Eye (tissue), 1 donor: ENCODE results near the gene AKAIN1.

Experiments
- DNase-seq: peaks from one replicate; pipeline ENCODE4 v3.0.0-alpha.2; 2015

Gene AKAIN1, protein sequence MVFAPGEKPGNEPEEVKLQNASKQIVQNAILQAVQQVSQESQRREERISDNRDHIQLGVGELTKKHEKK

DNA sequence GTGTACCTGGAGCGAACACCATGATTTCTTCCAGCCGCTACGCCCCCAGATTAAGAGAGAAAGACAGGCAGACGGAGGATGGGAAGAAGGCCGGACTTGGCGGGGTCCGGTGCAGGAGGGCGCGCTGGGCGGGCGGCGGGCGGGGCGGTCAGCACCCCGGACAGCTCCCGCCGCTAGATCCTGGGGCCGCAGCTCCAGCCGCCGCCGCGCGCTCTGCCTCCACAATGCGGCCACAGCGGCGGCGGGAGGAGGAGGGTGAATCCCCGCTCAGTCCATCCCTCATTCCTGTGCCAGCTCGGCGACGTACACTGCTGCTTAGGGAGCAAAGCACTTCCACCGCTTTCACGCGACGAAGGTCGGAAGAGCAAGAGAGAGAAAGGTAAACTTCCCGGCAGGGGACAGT is at the start of gene AKAIN1:
AKAIN1 (minus strand) TSS at position 226 of the 403 bp plus-strand sequence; CDS start at position 22, 204 bp downstream.
- peak; percentile 87 for DNase-seq

- DNase-seq = no peak
Observed at GRCh38 chr18:5244941-5245340, 47.9 kb upstream of the AKAIN1 start.

- DNase-seq = peak; percentile 6
Observed at GRCh38 chr18:5239447-5239846, 42.4 kb upstream of the AKAIN1 start.

DNA sequence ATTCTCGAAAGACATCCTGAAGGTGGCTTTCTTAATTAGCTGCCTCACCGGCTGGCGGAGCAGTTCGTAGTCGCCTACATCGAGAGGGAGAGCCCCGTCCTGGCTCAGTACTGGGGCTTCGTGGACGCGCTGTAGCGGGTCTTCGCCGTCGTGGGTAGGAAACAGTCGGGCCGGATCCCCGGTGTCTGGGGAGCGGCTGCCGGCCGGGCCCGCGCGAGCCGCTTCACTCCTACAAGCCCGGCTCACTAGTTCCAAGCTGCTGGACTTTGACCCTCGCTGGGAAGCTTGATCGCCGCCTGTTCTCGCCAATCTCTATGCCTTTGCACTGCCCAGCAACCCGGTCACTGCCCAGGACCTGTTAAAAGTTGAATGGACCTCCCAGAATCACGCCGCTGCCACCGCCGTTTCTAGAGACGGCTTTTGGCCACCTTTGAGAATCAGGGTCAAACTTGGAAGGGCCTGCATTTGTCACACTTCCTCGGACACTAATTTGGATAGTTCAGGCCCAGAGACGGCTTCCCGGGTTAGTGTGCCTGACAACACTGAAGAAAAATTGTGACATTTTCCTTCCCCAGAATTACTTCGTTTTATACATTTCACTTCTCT is 41.4 kb upstream of the AKAIN1 start:
- DNase-seq = no peak

GRCh38 chr18:5237723-5238370 is 40.8 kb upstream of the AKAIN1 start:
- DNase-seq = peak; percentile 97

GRCh38 chr18:5237083-5237722 is 40.1 kb upstream of the AKAIN1 start:
- DNase-seq = no peak

- no peak for DNase-seq
Observed at GRCh38 chr18:5214583-5215351, 17.7 kb upstream of the AKAIN1 start.

GRCh38 chr18:5207471-5208150 is 10.6 kb upstream of the AKAIN1 start:
- DNase-seq = no peak

- no peak for DNase-seq
Observed at GRCh38 chr18:5198311-5198710, 1.3 kb upstream of the AKAIN1 start.

GRCh38 chr18:5197461-5197860 is 404 bp upstream of the AKAIN1 start:
- no peak for DNase-seq

DNA sequence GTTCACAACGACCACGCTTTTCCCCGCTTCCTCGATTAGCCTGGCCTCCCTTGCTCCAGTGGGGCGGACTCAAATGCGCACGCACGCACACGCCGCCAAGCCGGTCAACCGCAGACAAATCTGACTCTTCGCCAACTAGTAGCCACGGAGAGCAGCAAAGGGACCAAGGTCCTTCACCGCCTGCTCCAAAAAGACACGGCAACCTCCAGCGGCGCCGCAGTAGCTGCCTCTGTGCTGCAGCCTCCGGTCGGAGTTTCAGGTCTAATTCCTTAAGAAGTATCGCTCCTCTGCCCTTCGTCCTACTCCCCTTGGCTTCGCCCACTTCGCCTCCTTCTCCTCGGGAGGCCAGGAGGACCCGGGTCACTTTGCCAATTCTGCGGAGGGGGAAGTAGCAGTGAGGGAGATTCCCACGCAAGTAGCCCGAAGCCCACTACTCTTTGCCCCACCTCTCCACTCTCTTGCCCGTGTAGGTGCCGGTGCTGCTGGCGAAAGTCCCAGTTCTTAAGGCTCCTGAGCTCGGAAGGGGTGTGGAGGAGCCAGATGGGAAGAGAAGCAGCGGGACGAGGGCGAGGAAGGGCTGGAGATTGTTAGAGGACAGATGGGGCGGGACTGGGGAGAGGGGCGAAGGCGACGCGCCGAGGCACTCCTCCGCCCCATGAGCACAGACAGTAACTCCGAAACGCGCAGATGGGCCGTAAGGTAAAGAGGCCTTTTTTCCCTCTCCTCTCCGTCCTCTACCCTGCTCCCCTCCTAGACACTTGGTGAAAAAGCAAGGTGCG is 615 bp downstream of the AKAIN1 start:
- DNase-seq = peak; percentile 69

- peak; percentile 4 for DNase-seq
Observed at GRCh38 chr18:5195656-5196055, 1.4 kb downstream of the AKAIN1 start.

- DNase-seq = no peak
Observed at GRCh38 chr18:5180254-5180653, 16.8 kb downstream of the AKAIN1 start.

DNA sequence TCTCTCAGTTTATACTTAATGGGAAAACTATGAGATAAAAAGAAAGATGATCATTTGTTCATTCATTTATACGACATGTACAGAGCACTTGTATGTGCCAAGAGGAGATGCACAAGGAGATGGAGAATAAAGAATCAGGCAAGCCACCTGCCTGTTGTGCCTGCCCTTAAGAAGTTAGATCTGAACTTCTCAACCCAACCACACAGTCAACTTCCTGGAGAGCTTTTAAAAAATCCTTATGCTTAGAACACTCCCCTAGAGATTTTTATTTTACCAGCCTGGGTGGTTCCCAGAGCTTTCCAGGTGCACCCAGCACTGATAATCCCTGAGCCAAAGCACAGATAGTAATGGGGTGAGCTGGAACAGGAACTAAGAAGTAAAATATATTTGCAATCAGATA is 18.5 kb downstream of the AKAIN1 start:
- no peak for DNase-seq

GRCh38 chr18:5175378-5175777 is 21.7 kb downstream of the AKAIN1 start:
- no peak for DNase-seq

DNA sequence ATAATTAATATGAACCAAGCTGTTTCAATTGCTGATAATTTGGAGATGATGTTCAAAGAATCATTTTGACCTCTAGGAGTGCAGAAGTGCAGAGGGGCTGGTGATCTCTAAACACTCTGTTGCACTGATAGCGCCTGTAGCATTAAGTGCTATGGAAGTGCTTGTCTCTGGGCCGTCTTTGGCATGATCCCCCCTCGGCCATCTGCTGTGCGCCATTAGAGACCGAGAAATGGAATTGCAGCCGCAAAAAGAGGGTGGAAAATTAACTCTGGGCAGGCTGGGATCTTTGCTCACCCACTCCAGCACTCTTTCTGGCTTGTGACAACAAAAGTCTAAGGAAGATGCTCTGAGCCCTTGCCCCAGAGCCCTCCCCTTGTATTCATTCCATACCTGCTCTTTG is 23.4 kb downstream of the AKAIN1 start:
- DNase-seq = peak; percentile 29

DNA sequence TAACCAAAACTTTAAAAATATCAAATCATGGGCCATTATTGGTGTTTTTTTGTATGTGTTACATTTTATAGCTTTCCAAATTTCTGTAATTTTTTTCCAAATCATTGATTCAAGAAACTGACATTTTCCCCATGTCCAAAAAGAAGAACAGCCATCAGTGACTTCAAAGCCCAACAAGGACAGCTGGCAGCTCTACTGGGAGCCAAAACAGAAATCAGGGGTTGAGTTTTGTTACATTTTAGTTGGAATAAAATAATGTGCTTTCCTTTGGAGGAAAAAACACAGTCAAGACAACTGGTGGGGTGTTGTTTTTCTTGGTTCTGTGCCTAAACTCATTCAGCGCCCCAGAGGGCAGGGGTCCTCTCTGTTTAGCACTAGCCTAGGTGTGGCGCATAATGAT is 23.8 kb downstream of the AKAIN1 start:
- no peak for DNase-seq

DNA sequence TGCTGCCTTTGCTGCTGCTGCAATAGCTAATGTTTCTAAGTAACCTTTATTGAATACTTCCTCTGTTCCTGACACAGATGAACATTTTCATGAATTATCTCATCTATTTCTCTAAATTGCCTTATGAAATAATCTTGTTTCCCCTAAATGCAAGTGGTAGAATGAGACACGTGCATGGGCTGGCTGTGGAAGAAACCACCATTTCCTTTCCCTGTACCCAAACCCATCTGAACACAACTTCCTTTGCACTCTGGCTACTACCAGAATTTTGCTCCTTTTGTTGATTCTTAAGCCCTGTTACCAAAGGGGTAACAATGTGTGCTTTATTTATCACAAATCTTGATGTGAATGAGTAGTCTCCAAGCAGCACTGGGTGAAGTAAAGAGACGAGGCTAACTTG is 29.2 kb downstream of the AKAIN1 start:
- no peak for DNase-seq

GRCh38 chr18:5166606-5167280 is 30.3 kb downstream of the AKAIN1 start:
- DNase-seq = no peak

DNA sequence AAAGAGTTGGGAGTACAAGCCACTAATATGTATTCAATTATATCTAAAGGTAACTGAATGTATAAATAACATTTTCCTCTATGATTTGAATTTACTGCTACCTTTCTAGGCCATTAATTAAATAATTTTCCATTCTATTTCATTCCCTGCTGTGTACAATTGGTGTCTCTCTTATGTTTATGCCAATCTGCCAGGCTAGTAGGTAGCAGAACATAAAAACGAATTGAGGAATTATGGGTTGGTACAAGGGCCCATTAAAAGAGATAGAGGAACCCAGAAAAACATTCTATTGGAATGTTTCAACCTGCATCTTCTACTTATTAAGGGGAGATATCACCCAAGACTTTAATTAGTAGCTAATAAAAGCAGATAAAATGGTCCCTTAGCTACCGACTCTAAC is 32.2 kb downstream of the AKAIN1 start:
- no peak for DNase-seq

- no peak for DNase-seq
Observed at GRCh38 chr18:5162111-5162510, 34.9 kb downstream of the AKAIN1 start.
